ENCODE results near the gene USP30. TPM values are rescaled to one million over a fixed set of nuclear protein-coding genes. Genes with fewer than 3 reads are reported as not detected.

The USP30 gene
- total RNA-seq, 1 donor from 2014 or later = 18.2 TPM

- Mint-ChIP-seq H3K4me1 (ENCODE audit: unreplicated experiment) (no peaks in the 10 kb centered on the region), H3K27me3 (ENCODE audit: unreplicated experiment) (peaks cover 34% of the 10 kb centered on the region), H3K4me3 (ENCODE audit: unreplicated experiment) (no peak overlapping the region), H3K27ac (ENCODE audit: unreplicated experiment) (no peak overlapping the region), H3K36me3 (ENCODE audit: unreplicated experiment) (no peaks in the 10 kb centered on the region), H3K9me3 (ENCODE audit: unreplicated experiment) (no peaks in the 10 kb centered on the region)
- TF ChIP-seq CTCF (IDR thresholded peaks at IDR 0.05) = no peak
- DNase-seq (ENCODE audit: extremely low spot score, unreplicated experiment) = peak; percentile 62
Observed at GRCh38 chr12:109014984-109015765, 37.2 kb upstream of the USP30 start.

GRCh38 chr12:109016016-109016415, 36.4 kb upstream of the USP30 start:
- no peak overlapping the region for H3K4me3 Mint-ChIP-seq (ENCODE audit: unreplicated experiment)
- DNase-seq (ENCODE audit: extremely low spot score, unreplicated experiment) = peak; percentile 56
- H3K9me3 Mint-ChIP-seq (ENCODE audit: unreplicated experiment) = no peaks in the 10 kb centered on the region
- no peak for TF ChIP-seq CTCF (IDR thresholded peaks at IDR 0.05)
- peaks cover 3% of the 10 kb centered on the region for H3K4me1 Mint-ChIP-seq (ENCODE audit: unreplicated experiment)
- H3K27me3 Mint-ChIP-seq (ENCODE audit: unreplicated experiment) = peaks cover 35% of the 10 kb centered on the region
- H3K27ac Mint-ChIP-seq (ENCODE audit: unreplicated experiment) = no peak overlapping the region
- H3K36me3 Mint-ChIP-seq (ENCODE audit: unreplicated experiment) = no peaks in the 10 kb centered on the region

GRCh38 chr12:109016978-109017377, 35.4 kb upstream of the USP30 start:
- TF ChIP-seq CTCF (IDR thresholded peaks at IDR 0.05) = no peak
- no peak overlapping the region for H3K4me3 Mint-ChIP-seq (ENCODE audit: unreplicated experiment)
- H3K36me3 Mint-ChIP-seq (ENCODE audit: unreplicated experiment) = no peaks in the 10 kb centered on the region
- no peak overlapping the region for H3K27ac Mint-ChIP-seq (ENCODE audit: unreplicated experiment)
- H3K27me3 Mint-ChIP-seq (ENCODE audit: unreplicated experiment) = peaks cover 27% of the 10 kb centered on the region
- peaks cover 3% of the 10 kb centered on the region for H3K4me1 Mint-ChIP-seq (ENCODE audit: unreplicated experiment)
- DNase-seq (ENCODE audit: extremely low spot score, unreplicated experiment) = peak; percentile 46
- no peaks in the 10 kb centered on the region for H3K9me3 Mint-ChIP-seq (ENCODE audit: unreplicated experiment)

- no peaks in the 10 kb centered on the region for H3K9me3 Mint-ChIP-seq (ENCODE audit: unreplicated experiment)
- no peaks in the 10 kb centered on the region for H3K36me3 Mint-ChIP-seq (ENCODE audit: unreplicated experiment)
- H3K4me1 Mint-ChIP-seq (ENCODE audit: unreplicated experiment) = peaks cover 3% of the 10 kb centered on the region
- DNase-seq (ENCODE audit: extremely low spot score, unreplicated experiment) = peak; percentile 21
- TF ChIP-seq CTCF (IDR thresholded peaks at IDR 0.05) = no peak
- peaks cover 20% of the 10 kb centered on the region for H3K27me3 Mint-ChIP-seq (ENCODE audit: unreplicated experiment)
- no peak overlapping the region for H3K4me3 Mint-ChIP-seq (ENCODE audit: unreplicated experiment)
- no peak overlapping the region for H3K27ac Mint-ChIP-seq (ENCODE audit: unreplicated experiment)
Observed at GRCh38 chr12:109018296-109018695, 34.1 kb upstream of the USP30 start.

GRCh38 chr12:109020146-109020795, 32.1 kb upstream of the USP30 start:
- peaks cover 3% of the 10 kb centered on the region for H3K4me1 Mint-ChIP-seq (ENCODE audit: unreplicated experiment)
- H3K27me3 Mint-ChIP-seq (ENCODE audit: unreplicated experiment) = peaks cover 8% of the 10 kb centered on the region
- H3K4me3 Mint-ChIP-seq (ENCODE audit: unreplicated experiment) = no peak overlapping the region
- no peak overlapping the region for H3K27ac Mint-ChIP-seq (ENCODE audit: unreplicated experiment)
- H3K9me3 Mint-ChIP-seq (ENCODE audit: unreplicated experiment) = no peaks in the 10 kb centered on the region
- DNase-seq (ENCODE audit: extremely low spot score, unreplicated experiment) = no peak
- no peak for TF ChIP-seq CTCF (IDR thresholded peaks at IDR 0.05)
- H3K36me3 Mint-ChIP-seq (ENCODE audit: unreplicated experiment) = no peaks in the 10 kb centered on the region
